ENCODE results near the gene ANKEF1.
"Not testable (repeated sequence)": the region's sequence is repeated elsewhere in the genome, so short reads cannot be mapped to it uniquely, and the experiment has no call there.

The ANKEF1 gene

DNA sequence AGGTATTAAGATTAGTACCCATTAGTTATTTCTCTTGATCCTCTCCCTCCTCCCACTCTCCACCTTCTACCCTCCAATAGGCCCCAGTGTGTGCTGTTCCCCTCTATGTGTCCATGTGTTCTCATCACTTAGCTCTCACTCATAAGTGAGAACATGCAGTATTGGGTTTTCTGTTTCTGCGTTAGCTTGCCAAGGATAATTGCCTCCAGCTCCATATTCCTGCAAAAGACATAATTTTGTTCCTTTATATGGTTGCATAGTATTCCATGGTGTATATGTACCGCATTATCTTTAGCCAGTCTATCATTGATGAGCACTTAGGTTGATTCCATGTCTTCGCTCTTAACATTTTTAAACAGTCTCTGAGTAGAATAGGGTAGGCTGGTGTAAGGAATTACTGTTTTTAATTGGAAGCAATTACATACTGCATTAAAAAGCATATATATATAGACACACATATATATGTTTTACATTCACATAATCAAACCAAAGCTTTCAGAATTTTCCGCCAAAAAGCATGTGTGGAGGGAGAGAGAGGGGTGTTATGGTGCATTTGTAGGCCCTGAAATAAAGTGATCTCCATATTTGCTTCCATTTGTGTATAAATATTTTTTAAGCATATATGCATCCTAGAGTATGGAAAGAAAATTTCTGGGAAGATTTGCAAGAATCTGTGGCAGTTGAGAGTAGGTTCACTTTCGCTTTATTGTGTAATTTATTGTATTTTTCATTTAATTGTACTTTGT lies 709 bp upstream of the ANKEF1 start:
- no peak for DNase-seq

DNA sequence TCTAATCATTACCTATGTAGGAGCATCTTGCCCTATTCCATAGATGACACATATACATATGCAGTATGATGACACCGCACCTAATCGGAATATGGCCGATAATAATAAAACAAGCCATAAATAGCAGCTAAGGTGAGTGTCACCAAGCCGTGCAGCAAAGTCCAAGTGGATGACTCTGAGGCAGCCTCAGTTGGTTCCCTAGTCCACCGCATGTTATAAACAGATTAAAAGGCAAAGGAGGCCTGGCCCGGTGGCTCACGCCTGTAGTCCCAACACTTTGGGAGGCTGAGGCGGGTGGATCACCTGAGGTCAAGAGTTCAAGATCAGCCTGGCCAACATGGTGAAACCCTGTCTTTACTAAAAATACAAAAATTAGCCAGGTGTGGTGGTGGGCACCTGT lies 1.5 kb downstream of the ANKEF1 start:
- not testable (repeated sequence) for DNase-seq

DNA sequence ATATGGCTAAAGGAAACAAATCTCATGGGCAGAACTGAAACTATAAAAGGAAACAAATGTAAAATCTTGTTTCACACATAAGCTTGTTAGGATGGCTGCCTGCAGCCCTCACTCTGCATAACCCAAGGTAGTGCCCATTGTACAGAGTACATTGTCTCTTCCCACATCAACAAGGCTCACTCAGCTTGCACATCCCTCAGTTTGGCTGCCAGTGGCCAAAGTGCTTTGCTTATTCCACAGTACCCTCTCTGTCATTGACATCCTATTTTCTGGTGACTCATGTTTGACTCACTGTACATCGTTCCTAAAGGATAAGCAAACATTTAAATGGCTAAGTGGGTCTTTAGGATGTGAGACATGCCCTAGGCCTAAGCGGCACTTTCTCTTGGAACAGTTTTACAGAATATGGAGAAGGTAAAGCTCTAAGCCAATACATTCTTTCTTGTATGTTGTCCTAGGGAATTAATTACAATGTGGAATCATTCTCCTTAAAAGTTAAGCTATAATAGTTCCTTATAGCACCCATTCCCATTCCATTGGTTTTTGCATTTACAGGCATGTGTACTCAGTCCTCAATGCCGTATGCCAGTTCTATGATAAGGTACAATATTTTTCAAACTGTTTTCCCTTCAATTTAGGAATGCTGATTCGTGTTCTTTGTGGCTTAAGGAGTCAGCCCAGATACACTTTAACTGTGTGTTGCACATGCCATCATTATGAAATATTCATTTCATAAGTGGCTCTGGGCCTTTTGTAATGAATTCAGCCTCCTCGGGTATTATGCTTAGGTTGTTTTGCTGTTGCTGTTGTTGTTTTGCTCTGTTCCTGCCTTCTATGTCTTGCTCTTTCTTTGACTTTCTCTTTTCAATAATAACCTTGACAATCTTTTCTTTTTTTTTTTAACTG lies 5.5 kb downstream of the ANKEF1 start:
- no peak for DNase-seq

DNA sequence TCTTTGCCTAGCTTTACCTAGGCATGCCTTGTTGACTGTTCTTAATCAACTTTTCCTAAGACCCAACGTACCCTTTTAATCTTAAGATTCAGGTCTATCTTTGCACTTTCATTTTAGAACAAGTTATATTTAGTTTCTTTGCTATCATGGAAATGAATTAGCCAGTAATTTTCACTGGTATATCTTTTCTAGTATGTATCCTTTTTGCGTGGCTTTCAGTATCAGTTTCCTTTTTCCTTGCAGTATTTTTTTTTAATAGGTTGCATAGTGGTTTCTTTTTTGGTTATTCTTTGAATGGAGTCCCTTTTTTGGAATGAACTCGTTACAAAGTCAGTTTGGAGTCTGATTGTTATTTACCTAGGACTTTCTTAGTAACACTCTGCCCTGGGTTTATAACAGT lies 7.3 kb downstream of the ANKEF1 start:
- DNase-seq = no peak

DNA sequence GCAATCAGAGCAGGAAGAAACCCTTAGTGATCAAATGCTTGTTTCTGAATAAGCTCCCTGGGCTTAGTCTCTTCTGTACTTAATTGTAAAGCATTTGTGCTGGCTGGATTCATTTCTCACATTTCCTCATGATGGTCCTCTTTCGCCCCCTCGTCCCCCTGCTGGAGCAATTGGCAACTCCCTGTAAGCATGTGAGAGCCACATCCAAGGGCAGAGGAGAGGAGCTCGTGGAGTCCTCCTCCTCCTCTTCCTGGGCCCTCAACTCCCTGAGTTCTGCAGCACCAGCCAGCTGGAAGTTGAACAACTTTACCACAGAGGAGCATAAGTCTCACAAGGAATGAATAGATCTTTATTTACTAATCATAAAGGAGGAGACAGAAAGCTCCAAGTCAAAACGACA lies 12.6 kb downstream of the ANKEF1 start:
- DNase-seq = no peak

DNA sequence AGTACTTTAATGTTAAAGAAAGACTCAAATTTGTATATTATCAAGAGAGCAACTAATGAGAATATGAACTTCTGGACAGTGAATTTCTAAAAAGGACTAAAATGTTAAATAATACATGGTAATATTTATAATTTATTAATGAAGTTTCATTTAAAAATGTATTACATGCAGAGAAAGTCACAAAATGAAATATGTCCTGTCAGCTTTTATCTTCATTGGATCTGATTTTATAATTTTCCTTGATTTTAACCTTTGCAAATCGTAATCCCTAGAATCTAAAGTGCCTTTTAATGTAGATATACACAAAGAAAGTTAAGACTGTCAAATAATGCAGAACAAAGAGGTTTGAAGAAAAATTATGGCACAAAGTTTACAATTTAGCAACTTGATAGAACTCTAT lies 16.4 kb downstream of the ANKEF1 start:
- no peak for DNase-seq

DNA sequence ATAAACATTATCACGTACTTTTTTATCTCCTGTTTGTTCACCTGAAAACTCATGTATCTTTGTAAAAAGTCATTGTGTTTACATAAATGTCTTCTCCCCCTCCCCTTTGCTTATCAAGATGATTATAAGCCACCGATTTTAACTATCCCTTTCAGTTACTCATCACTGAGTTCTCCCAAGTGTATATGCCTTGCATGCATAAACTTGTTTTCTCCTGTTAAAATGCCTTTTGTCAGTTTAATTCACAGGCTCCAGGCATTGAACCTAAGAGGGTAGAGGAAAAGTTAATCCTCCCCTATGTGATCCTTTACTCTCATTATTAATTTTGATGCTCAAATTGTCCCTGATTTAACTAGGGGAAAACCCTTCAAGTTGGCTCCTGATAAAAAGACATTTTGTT lies 24.2 kb downstream of the ANKEF1 start:
- no peak for DNase-seq

DNA sequence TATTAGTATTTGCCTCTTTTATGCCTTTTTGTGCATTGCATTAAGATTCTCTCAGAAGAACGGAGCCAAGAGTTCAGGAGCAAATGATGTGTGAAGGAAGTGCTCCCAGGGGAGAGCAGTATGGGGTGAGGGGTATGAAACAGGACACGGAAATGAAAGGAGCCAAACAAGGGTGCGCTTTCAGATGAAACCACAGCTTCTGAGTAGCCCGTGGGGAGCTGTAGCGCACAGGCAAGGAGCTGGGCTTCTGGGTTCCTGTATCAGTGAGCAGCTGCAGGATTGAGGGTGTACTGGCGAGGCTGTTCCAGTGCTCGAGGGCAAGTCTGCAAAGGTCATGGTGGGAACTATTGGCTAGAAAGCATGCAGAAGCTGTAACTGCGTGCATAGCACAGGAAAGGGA lies 25.4 kb downstream of the ANKEF1 start:
- DNase-seq = no peak

DNA sequence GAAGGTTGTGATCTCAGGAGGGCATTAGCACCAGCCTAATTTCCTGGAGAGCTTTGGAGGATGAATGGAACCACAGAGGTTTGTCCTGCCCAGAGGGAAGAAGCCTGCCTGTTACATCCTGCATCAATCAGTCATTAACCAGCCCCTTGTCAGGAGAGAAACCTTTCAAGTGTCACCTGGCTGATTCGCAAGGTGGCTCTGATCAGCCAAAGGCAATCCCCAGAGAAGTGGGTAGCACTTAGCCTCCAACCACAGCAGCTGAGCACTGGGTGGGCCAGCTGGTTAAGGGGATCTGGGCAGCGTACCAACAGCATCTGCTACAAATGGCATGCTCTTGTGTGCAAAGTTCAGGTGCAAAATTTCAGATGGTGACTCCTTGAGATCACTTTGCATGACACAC lies 26.9 kb downstream of the ANKEF1 start:
- no peak for DNase-seq

DNA sequence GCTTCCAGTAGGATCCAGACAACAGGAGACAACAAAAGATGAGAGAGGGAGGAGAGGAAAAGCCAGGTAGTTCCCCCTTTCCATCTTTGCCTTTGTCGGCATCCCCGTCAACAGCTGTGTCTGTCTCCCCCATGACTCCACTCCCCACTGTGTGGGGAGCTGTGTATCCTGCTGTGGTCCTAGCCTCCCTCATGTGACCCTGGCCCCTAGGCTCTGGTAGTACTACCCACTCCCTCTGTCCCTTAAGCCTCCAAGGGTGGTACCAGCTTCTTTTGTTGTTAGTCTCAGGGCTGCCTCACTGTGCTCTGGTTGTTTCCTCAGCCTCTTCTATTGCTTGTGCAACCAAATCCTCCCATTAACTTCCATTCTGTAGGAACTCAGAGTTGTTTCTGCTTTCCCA lies 28.7 kb downstream of the ANKEF1 start:
- no peak for DNase-seq

DNA sequence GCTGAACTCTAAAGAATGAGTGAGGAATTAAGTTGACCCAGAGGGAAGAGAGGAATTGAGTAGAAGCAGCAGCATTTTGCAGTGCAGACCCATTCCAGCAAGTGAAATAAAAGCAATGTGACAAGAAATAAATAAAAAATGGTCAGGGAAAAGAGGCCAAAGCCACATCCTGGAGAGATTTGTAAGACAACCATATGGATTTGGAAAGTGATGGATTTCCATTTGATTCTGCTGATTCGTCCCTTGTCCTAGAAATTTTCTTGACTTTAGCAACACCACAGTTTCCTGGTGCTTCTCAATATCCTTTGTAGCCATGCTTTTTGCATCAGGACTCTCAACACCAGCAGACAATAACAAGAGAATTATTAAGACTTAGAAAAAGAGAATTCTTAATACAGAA lies 29.8 kb downstream of the ANKEF1 start:
- no peak for DNase-seq

DNA sequence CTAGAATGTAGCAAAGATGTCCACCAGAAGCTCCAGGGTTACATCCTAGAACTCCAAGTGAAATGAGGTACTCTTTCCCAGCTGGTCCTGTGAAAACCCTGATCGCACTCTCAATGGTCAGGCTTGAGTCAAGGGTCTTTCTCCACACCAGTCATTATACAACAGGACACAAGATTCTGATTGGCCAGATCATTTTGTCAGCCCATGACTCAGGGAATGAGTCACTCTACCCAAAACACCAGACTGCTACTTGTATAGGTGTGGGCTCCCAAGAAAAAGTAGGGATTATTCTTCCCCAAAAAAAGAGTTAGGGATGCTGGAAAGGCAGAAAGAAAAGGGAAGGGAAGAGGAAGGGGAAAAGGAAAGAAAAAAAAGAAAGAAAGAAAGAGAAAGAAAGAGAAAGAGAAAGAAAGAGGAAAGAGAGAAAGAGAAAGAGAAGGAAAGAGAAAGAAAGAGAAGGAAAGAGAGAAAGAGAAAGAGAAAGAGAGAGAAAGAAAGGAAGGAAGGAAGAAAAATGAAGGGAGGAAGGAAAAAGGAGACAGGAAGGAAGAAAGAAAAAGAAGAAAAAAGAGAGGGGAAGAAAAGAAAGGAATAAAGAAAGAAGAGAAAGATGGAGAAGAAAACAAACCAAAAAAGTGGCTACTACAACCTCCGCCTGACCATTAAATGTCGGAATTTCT lies 30.5 kb downstream of the ANKEF1 start:
- no peak for DNase-seq

DNA sequence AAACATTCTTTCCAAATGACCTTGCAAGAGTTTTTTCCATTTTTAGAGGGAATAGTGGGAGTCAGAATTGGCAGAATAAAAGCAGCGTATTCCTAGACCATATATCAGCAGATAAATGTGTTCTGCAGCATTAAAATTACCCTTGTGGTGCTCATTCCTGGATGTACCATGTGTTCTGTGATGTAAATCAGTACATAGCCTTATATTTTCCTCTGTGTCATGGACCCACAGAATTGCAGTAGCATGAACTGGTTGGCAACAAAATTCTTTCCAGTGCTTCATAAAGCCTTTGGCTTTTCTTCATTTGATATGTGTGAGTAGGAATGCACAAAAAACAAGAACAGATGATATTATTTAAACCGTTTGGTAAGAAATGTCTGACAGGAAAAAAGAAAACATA lies 32.5 kb downstream of the ANKEF1 start:
- no peak for DNase-seq

DNA sequence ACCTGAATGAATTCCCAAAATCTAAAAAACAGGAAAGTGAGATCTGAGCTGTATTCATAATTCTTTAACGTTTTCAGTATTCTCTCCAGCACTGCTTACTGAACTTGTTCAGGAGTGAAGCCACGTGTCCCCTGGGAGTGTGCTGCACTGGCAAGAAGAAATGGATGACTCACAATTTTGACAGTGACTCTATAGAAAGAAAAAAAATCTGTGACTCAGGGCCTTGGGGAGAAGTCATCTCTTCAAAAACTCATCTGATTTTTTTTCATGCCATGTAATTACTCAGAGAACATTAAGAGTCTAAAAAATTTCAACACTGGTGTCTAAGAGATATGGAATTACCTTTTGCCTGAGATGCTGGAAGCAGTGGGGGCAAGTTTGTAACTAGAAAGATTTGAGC lies 39.7 kb downstream of the ANKEF1 start:
- DNase-seq = no peak

DNA sequence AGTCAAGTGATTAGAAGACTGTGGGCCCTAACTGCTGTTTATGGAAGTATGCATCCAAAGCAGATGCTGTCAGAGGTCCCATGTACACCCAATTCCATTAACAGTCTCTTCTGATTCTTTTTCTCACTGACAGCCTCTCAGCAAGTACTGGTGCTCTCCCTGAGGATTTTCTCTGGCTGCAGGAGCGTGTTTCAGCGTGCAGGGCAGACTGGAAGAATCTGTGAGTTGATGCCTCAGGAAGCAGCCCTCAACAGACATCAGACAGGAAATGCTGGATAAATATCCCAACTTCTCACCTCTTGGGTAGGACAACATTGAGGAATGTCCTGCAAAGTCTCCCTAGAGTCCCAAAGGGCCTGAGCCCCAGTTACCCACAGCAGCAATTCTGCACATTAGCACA lies 40.8 kb downstream of the ANKEF1 start:
- DNase-seq = no peak

DNA sequence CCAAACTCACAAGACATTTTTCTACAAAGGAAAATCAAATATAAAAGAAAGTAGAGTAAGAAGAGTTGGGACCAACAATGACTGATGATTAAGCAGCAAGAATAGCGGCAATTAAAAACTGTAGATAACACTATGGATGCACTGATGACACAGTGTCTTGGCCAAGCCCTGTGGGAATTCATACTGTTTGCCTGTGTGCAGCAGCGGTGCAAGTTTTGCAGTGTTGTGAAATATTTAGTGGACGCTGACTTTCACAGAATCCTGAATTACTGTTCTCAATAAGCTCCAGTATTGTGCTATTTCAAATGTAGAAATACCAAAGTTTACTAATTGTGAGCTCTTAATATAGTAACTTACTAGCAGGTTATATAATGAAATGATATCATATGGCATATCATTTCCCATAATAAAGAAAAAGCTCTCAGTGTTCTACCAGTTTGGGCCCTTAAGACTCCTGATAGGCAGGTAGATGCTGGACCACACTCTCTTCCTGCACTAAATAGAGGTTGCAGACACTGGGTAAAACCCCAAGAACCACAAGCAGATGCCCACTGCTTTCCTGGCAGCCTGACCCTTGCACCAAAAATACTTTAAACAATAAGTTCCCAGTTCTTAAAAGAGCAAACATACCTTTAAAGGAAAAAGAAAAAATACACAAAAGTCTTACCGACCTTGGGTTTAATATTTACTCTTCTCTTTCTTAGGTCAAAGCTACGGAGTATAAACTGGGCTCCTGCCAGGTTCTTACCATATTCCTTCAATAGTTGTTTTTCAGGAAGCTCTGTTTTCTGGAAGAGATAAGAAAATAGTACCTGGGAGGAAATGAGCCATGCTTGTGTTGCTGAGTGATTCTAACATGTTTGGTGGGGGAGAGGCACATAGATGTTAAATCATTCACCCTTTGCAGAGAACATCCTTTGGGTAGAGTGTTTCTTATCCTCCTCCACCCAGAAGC lies 41.6 kb downstream of the ANKEF1 start:
- no peak for DNase-seq

DNA sequence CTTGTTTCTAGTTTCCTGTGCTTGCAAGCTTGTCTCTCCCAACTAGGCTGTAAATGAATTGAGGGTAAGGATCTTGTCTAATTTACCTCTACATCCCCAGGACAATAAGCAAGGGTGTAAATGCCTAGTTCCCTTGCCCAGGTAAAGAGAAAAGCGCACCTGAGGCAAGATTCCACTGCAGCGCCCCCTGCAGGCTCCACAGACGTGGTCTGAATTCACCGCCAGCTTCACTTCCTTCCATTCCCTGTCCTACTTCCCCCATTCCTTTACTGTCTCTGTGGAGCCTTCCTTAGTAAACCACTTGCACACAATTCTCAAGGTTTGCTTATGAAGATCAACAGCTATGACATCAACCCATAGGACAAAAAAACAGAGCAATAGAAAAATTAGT lies 42.3 kb downstream of the ANKEF1 start:
- no peak for DNase-seq

DNA sequence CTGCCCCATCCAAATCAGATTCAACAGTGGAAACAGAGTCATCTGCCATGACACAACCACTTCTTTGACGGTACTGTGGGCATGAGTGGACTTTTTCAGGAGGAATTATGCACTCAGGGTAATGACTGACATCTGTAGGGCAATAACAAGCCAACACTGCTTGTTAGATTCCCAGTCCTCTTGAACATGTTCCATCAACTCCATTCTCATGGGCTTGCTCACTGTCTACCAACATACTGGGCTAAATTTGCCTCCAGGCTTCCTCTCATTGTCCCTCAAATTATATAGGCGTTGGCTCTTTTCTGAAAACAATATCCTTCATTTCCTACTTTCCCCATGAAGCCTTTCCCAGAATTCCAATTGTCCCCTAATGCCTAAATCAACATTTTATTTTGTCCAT lies 43.1 kb downstream of the ANKEF1 start:
- DNase-seq = no peak

DNA sequence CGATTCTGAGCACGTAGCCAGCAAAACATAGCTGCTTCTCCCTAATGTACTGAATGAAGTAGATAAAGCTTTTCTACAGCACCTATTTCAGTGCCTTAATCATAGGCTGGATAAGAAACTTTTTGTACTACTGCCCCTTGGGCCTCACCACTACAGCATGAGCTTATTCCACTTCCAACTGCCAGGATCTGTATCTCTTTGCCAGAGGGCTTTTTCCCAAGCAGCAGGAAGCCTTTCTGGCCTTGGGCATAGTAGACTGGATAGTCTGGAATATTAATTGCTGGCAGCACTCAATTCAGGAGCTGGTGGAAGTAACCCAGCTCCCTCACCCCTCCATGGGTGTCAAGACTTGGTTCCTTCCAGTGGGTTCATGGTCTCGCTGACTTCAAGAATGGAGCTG lies 43.6 kb downstream of the ANKEF1 start:
- DNase-seq = no peak

DNA sequence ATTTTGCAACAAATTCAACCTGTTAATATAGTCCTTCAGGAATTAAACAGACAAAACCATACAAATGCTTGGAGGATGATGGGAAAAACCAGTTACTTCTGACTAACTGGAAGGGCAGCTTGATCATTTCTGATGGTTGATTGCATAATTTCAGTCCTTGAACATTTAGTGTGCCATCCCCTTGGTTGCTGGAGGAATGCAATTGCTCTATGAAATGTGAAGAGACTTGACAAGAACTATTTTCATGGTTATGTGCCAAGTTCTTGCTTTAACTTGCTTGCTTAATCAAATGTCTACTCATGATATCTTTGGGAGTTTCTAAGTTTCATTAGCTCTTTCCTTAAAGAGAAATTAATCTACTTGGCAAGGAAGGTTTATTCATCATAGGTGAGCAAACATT lies 45.2 kb downstream of the ANKEF1 start:
- DNase-seq = no peak

DNA sequence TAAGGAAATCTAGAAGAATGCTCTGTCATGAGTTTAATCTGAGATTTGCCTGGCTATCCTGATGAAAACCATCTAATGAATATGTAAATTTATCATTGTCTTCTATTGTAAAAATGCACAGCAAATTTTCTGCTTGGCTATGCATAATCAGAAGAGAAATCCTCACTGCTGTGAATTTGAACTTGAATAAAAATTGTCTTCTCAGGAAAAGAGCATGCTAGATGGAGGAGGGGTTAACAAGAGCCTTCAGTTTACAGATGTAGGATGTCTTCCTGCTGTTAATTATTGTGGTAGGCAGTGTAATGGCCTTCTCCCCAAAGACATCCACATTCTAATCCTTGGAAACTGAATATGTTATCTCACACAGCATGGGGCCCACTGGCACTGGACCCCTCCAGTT lies 45.8 kb downstream of the ANKEF1 start:
- DNase-seq = no peak

DNA sequence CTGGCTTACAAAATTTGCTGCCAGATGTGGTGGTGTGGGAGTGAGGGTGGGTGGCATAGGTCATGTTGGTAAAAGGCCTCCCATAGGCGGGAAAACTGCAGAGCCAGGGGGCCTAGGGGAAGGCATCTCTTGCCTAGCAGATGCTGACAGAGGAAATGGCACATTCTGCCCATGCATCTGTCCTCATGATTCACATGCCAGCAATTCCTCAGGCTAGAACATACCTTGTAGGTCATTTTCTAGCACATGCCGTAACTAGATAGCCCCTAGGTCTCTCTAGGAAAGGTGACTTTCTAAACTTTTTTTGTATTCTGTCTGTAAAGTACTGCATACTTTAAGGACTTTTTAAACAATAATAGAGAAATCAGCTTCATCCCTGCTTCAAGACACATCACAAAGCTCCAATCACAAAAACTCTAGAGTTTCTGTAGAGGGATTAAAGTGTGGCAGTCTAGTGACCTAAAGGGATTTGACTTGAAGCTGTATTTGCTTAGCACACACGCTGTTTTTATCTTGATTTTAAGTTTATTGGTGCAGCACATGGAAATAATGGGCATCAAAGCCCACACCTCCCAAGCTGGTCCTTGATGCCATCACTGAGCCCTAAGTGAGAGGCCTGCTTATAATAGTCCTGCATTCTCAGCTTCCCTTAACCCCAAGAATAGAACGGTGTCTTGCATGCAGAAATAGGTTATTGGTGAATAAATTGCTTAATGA lies 55.2 kb downstream of the ANKEF1 start:
- no peak for DNase-seq

Data from KG1 (cell line).